IMR-90 (cell line): ENCODE measurements around the gene DIO1. TPM values are rescaled to one million over a fixed set of nuclear protein-coding genes. Genes with fewer than 3 reads are reported as not detected.

Source experiments
- ATAC-seq: fragments of 200-7000 bp; cut with Tn5 transposase; 2 replicates; pipeline ENCODE4 v1.9.1; 2020; ENCODE audit warnings: low read depth, mild to moderate bottlenecking, moderate library complexity
- BruUV-seq: library from RNA; stranded (reverse); fragments of 400-500 nt; replicated peaks from 2 replicates; lab custom pipeline; 2021; lab: Mats Ljungman, UMichigan
- CTCF ChIA-PET: fragments of 300-600 bp; formaldehyde crosslinking; extraction: SDS; loops from one replicate; lab custom pipeline; 2021; ENCODE audit warnings: antibody characterized with exemption; lab: Yijun Ruan, JAX
- POLR2A ChIA-PET: fragments of 300-600 bp; sonication (Branson Sonifier 250); formaldehyde crosslinking; loops from one replicate; lab custom pipeline; 2022; ENCODE audit warnings: antibody characterized with exemption; ENCODE audit not compliant: unreplicated experiment; lab: Charles Lee
- DNase-seq: peaks from one replicate; pipeline ENCODE4 v3.0.0; 2013
- H2AFZ ChIP-seq: replicated peaks from 2 replicates; pipeline ENCODE3; 2013; ENCODE audit warnings: low read length, mild to moderate bottlenecking; ENCODE audit not compliant: poor library complexity
- H2AK5ac ChIP-seq: 2 replicates; pipeline ENCODE4 v1.6.1; 2013; ENCODE audit warnings: low read depth, low read length, inconsistent platforms
- H2AK9ac ChIP-seq: replicated peaks from 2 replicates; pipeline ENCODE3; 2013; ENCODE audit warnings: mild to moderate bottlenecking, low read depth, low read length, moderate library complexity; ENCODE audit not compliant: poor library complexity
- H2BK120ac ChIP-seq: 2 replicates; pipeline ENCODE4 v1.6.1; 2013; ENCODE audit warnings: low read depth, low read length, inconsistent platforms
- H2BK15ac ChIP-seq: 3 replicates; pipeline ENCODE4 v1.6.1; 2013; ENCODE audit warnings: low read depth, low read length, inconsistent platforms
- H2BK20ac ChIP-seq: 2 replicates; pipeline ENCODE4 v1.6.1; 2013; ENCODE audit warnings: low read depth, mild to moderate bottlenecking, inconsistent platforms, low read length, moderate library complexity
- H2BK5ac ChIP-seq: 2 replicates; pipeline ENCODE4 v1.6.1; 2013; ENCODE audit warnings: mild to moderate bottlenecking, low read depth, low read length, inconsistent platforms; ENCODE audit not compliant: poor library complexity, severe bottlenecking
- H3K14ac ChIP-seq: replicated peaks from 2 replicates; pipeline ENCODE4 v1.6.1; 2013; ENCODE audit warnings: low read depth, low read length, inconsistent platforms
- H3K18ac ChIP-seq: 2 replicates; pipeline ENCODE4 v1.6.1; 2013; ENCODE audit warnings: low read depth, low read length, control low read depth
- H3K23ac ChIP-seq: 2 replicates; pipeline ENCODE4 v1.6.1; 2013; ENCODE audit warnings: low read depth, low read length, inconsistent platforms
- H3K27ac ChIP-seq: 2 replicates; pipeline ENCODE4 v1.5.1; 2013; ENCODE audit warnings: mild to moderate bottlenecking, control low read depth, low read length; ENCODE audit not compliant: insufficient read depth
- H3K27me3 ChIP-seq: 2 replicates; pipeline ENCODE4 v1.6.1; 2013; ENCODE audit warnings: low read length; ENCODE audit not compliant: control insufficient read depth, insufficient read depth
- H3K36me3 ChIP-seq: 2 replicates; pipeline ENCODE4 v1.6.1; 2013; ENCODE audit warnings: low read length, mixed read lengths; ENCODE audit not compliant: control insufficient read depth, insufficient read depth
- H3K4ac ChIP-seq: 2 replicates; pipeline ENCODE4 v1.6.1; 2013; ENCODE audit warnings: low read depth, low read length, inconsistent platforms
- H3K4me1 ChIP-seq: 2 replicates; pipeline ENCODE4 v1.6.1; 2013; ENCODE audit warnings: low read length, mixed read lengths; ENCODE audit not compliant: control insufficient read depth, insufficient read depth
- H3K4me2 ChIP-seq: 2 replicates; pipeline ENCODE4 v1.6.1; 2013; ENCODE audit warnings: low read depth, mild to moderate bottlenecking, control low read depth, low read length, moderate library complexity
- H3K4me3 ChIP-seq: 2 replicates; pipeline ENCODE4 v1.5.1; 2013; ENCODE audit warnings: low read depth, mild to moderate bottlenecking, control low read depth, low read length, moderate library complexity; ENCODE audit not compliant: insufficient read depth
- H3K56ac ChIP-seq: 2 replicates; pipeline ENCODE4 v1.6.1; 2013; ENCODE audit warnings: low read length, inconsistent platforms; ENCODE audit not compliant: insufficient read depth; ENCODE audit errors: extremely low read depth
- H3K79me1 ChIP-seq, 2 experiments: 2 replicates each; pipeline ENCODE4 v1.6.1; 2013; ENCODE audit warnings: low read length in 2 of 2, inconsistent platforms in 1 of 2, low read depth in 1 of 2
- H3K9ac ChIP-seq: 2 replicates; pipeline ENCODE4 v1.6.1; 2013; ENCODE audit warnings: low read depth, low read length, control low read depth
- H3K9me1 ChIP-seq: 2 replicates; pipeline ENCODE4 v1.6.1; 2013; ENCODE audit warnings: low read length, inconsistent platforms; ENCODE audit not compliant: insufficient read depth
- H3K9me3 ChIP-seq: 2 replicates; pipeline ENCODE4 v1.6.1; 2013; ENCODE audit warnings: low read length; ENCODE audit not compliant: control insufficient read depth, insufficient read depth
- H4K20me1 ChIP-seq: 2 replicates; pipeline ENCODE4 v1.6.1; 2013; ENCODE audit warnings: low read length, inconsistent platforms; ENCODE audit not compliant: insufficient read depth
- H4K5ac ChIP-seq: 2 replicates; pipeline ENCODE4 v1.6.1; 2013; ENCODE audit warnings: mild to moderate bottlenecking, low read depth, low read length, control low read depth
- H4K8ac ChIP-seq, 2 experiments: 2 replicates each; pipeline ENCODE4 v1.6.1; 2013; ENCODE audit warnings: low read depth in 2 of 2, low read length in 2 of 2, control low read depth in 1 of 2, inconsistent platforms in 1 of 2
- H4K91ac ChIP-seq: 2 replicates; pipeline ENCODE4 v1.6.1; 2013; ENCODE audit warnings: low read depth, low read length, inconsistent platforms; ENCODE audit not compliant: insufficient read depth
- CHD1 ChIP-seq: IDR thresholded peaks from 2 replicates; pipeline ENCODE4 v1.6.1; 2012; ENCODE audit warnings: low read depth, low read length, improper control_type of control experiment
- CTCF ChIP-seq: conservative IDR thresholded peaks from 2 replicates; pipeline ENCODE4 v1.5.1; 2012; ENCODE audit warnings: mild to moderate bottlenecking, low read depth, low read length, improper control_type of control experiment
- MXI1 ChIP-seq: IDR thresholded peaks from 2 replicates; pipeline ENCODE4 v1.6.1; 2012; ENCODE audit warnings: low read depth, mild to moderate bottlenecking, low read length, moderate library complexity, borderline replicate concordance
- NFE2L2 ChIP-seq: fragments of 150-350 bp; IDR thresholded peaks from 2 replicates; pipeline ENCODE4 v1.6.1; 2016; ENCODE audit warnings: low read depth, mild to moderate bottlenecking, low read length
- RCOR1 ChIP-seq: IDR thresholded peaks from 2 replicates; pipeline ENCODE4 v1.6.1; 2012; ENCODE audit warnings: mild to moderate bottlenecking, low read length, improper control_type of control experiment; ENCODE audit not compliant: insufficient replicate concordance
- WGBS, 2 experiments: methylation state at CpG; one replicate each; pipeline versions ENCODE4 v1.1.5 to v1.1.7; 2013; ENCODE audit warnings: missing lambda C conversion rate in 2 of 2; ENCODE audit not compliant: insufficient read length in 1 of 2; ENCODE audit errors: extremely low coverage in 2 of 2; 5-methylcytosine and 5-hydroxymethylcytosine counted together
- dilution Hi-C: fragments of 300-500 bp; cut with HindIII; formaldehyde crosslinking; loops from one replicate; pipeline ENCODE4 v1.14.3; 2018; ENCODE audit warnings: low sequenced_read_pairs; ENCODE audit not compliant: unreplicated experiment
- in situ Hi-C: fragments of 300-500 bp; cut with MboI; formaldehyde crosslinking; loops from 3 replicates; pipeline ENCODE4 v1.14.3; 2019; ENCODE audit warnings: low sequenced_read_pairs, inconsistent platforms, mixed read lengths
- intact Hi-C: fragments of 100-400 bp; cut with micrococcal nuclease; formaldehyde crosslinking; loops from 2 replicates; pipeline ENCODE4 v1.10.0; 2022
- polyA plus RNA-seq, 3 experiments: library from polyadenylated mRNA; depleted of rRNA; stranded (reverse); fragments of >200 nt; gene quantifications; 2 replicates each; pipeline ENCODE4 v1.2.3, GENCODE V29; 2012; ENCODE audit warnings: low replicate concordance in 1 of 3
- total RNA-seq: library from RNA; depleted of rRNA; stranded (reverse); fragments of >200 nt; gene quantifications from 2 replicates; pipeline ENCODE4 v1.2.3, GENCODE V29; 2012

Gene DIO1
- total and polyA plus RNA-seq, 2 of the 4 experiments (the other 2 are of a cell fraction): not detected

DNA sequence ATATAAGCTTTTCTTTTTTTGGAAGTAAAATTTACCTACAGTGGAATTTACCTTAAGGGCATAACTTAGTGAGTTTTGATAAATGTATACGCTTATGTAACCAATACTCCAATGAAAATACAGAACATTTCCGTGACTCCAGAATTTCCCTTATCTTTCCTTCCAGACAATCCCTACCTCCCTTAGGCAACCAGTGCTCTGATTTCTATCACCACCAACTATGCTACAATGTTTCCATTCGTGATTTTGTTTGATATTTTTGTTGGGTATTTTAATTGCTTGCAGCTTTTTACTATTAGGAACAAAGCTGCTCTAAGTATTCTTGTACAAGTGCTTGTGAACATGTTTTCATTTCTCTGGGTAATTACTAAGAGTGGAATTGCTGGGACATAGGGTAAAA, 36.9 kb downstream of the DIO1 start (continued):
- no peak for TF ChIP-seq MXI1

DNA sequence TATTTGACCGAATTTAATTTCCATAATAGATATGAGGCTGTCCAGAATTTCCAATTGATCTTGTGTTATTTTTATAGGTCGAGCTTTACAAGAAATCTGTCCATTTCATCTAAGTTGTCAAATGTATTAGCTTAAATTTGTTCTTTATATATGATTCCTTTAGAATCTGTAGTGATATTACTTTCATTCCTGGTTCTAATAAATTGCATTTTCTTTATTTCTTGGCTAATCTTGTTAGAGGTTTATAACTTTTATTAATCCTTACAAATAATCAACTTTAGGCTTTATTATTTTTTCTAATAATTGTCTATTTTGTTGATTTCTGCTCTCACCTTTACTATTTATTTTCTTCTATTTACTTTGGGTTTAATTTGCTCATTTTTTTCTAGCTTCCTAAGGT, 37.5 kb downstream of the DIO1 start:
- Histone ChIP-seq H3K4me3 (no peak overlapping the region), H4K5ac (no peak overlapping the region), H3K27ac (no peak overlapping the region), H3K4me1 (peaks cover 4% of the 10 kb centered on the region), H3K36me3 (peaks cover 15% of the 10 kb centered on the region), H4K20me1 (no peaks in the 10 kb centered on the region), H3K9me3 (peaks cover 16% of the 10 kb centered on the region), H2BK5ac (no peak overlapping the region), H3K4ac (no peak overlapping the region), H2BK15ac (no peak overlapping the region), H2BK20ac (no peak overlapping the region), H2AFZ (no peak overlapping the region), H2AK9ac (no peak overlapping the region), H3K79me1 (peaks cover 16% of the 10 kb centered on the region in 2 experiments), H3K27me3 (no peaks in the 10 kb centered on the region), H3K23ac (no peak overlapping the region), H3K14ac (no peak overlapping the region), H3K9ac (no peak overlapping the region), H3K4me2 (no peak overlapping the region), H3K9me1 (peaks cover 6% of the 10 kb centered on the region; the same call in 1 of the 2 replicates), H3K56ac (no peak overlapping the region), H4K8ac (no peak overlapping the region), H3K18ac (no peak overlapping the region), H2AK5ac (no peak overlapping the region), H4K91ac (no peak overlapping the region), H2BK120ac (no peak overlapping the region)
- ChIA-PET POLR2A (no interaction called here), CTCF (no interaction called here)
- DNase-seq: no peak
- in situ Hi-C loops (no loop called here), intact Hi-C loops (no loop called here), dilution Hi-C loops (no loop called here)
- WGBS, 2 experiments: no CpG with 5 or more reads among the region's 2 CpGs
- TF ChIP-seq CTCF (no peak), RCOR1 (no peak), NFE2L2 (no peak), CHD1 (no peak)
- no TSS peak for BruUV-seq
- ATAC-seq: no peak
